HFF-Myc (cell line): ENCODE measurements around the gene DLL1.

ENCODE experiments used
- DNase-seq: peaks from one replicate; pipeline ENCODE4 v3.0.0-alpha.2; 2011; ENCODE audit warnings: low read depth; ENCODE audit errors: extremely low read depth
- H3K4me3 ChIP-seq: replicated peaks from 2 replicates; pipeline ENCODE4 v1.5.1; 2011; ENCODE audit warnings: low read depth, mild to moderate bottlenecking, control low read depth, low read length
- CTCF ChIP-seq: IDR thresholded peaks from 2 replicates; pipeline ENCODE4 v1.5.1; 2012; ENCODE audit warnings: mild to moderate bottlenecking, low read depth, low read length, control low read depth; ENCODE audit errors: missing control alignments

The DLL1 gene

GRCh38 chr6:170295510-170296422, 4.9 kb upstream of the DLL1 start:
- H3K4me3 ChIP-seq, result peak overlapping the region; percentile 41
- no peak for TF ChIP-seq CTCF
- DNase-seq, result no peak

- peak overlapping the region; percentile 41 for H3K4me3 ChIP-seq
- DNase-seq, result no peak
Observed at GRCh38 chr6:170294813-170295509, 4.1 kb upstream of the DLL1 start.

GRCh38 chr6:170294298-170294730, 3.4 kb upstream of the DLL1 start:
- no peak for TF ChIP-seq CTCF
- H3K4me3 ChIP-seq, result no peak overlapping the region
- no peak for DNase-seq

More at GRCh38 chr6:170294813-170295509, 4.1 kb upstream of the DLL1 start:
- no peak for TF ChIP-seq CTCF

GRCh38 chr6:170293341-170294231, 2.7 kb upstream of the DLL1 start:
- DNase-seq, result no peak
- TF ChIP-seq CTCF, result no peak
- no peak overlapping the region for H3K4me3 ChIP-seq

GRCh38 chr6:170292407-170293158, 1.7 kb upstream of the DLL1 start:
- DNase-seq, result no peak
- H3K4me3 ChIP-seq, result no peak overlapping the region
- TF ChIP-seq CTCF, result no peak

GRCh38 chr6:170292111-170292406, 1.2 kb upstream of the DLL1 start:
- H3K4me3 ChIP-seq, result no peak overlapping the region
- TF ChIP-seq CTCF, result no peak
- no peak for DNase-seq
